GM18861 (cell line): ENCODE data around the gene MIPOL1.
"Not testable (repeated sequence)": the region's sequence is repeated elsewhere in the genome, so short reads cannot be mapped to it uniquely, and the experiment has no call there.

Experiments
- ATAC-seq: cut with Tn5 transposase; IDR thresholded peaks from one replicate; pipeline ENCODE4 v1.9.1; 2021; ENCODE audit not compliant: unreplicated experiment

Gene MIPOL1

DNA sequence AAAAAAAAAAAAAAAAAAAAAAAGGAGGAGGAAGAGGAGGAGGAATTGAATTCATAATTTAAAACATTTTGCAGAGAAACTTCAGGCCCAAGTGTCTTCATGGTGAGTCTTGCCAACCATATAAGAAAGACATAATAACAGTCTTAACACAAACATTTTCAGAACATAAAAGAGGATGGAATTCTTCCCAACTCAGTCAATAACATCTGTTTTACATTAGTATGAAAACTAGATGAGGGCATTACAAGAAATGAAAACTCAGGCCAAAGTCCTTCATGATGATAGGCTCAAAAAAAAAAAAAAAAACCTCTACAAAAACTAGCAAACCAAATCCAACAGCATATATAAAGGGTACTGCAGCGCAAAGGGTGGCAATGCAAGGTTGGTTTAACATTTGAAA, 245.7 kb downstream of the MIPOL1 start:
- no peak for ATAC-seq

DNA sequence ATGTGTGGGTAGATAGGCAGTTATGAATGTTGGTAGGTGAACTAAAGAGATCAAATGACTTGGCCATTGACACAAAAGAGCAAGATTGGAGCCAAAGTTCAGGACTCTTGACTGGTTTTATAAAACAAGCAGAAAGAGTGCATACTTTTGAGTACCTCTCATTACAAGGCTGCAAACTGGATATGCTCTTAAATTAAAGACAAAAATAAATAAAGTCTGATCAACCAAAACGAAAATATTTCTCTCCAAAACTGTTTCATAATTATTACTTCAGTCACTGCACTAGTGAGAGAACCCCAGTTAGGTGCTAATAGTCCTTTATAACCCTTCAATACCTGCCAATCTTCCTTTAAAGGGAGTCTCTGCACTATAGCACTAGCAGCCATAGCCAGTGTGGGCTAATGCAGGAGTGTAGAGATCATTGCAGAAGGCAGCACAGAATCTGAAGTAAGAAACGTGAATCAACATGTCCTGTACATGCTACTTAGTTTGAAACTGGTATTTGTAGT, 250.2 kb downstream of the MIPOL1 start:
- no peak for ATAC-seq

DNA sequence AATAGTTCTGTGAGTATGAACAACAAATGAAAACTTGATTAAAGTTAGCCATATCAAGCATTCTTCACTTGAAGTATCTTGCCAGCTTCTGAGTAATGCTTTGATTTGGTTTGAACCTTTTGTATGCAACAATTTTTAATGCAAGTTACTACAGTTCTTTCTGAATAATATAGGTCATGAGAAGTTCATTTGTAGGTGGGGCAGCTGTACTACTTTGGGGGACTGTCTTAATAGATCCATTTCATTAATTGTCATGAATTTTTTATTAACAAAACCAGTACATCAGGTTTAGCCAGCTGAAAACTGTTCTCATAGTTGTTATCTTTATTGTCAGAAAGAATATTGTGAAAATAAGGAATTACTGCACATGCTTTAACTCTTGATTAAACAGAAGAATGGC, 254.6 kb downstream of the MIPOL1 start:
- no peak for ATAC-seq

DNA sequence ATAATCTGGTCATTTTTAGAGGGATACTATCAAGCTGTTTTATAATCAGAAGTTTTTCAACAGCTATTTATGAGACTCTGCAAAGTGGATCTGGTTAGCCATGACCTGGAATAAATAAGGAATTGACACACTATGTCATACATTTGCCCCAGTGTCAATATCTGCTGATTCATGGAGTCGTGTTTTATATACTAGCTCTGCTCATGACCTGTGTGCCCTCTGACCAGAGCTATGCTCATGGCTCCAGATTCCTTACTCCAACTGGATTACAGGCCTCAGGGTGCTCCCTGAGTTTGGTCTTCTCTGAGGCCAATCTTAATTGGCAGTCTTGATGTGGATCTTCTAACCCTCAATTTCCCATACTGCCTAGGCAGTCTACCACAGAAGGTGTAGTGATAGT, 256.2 kb downstream of the MIPOL1 start:
- ATAC-seq, result no peak

DNA sequence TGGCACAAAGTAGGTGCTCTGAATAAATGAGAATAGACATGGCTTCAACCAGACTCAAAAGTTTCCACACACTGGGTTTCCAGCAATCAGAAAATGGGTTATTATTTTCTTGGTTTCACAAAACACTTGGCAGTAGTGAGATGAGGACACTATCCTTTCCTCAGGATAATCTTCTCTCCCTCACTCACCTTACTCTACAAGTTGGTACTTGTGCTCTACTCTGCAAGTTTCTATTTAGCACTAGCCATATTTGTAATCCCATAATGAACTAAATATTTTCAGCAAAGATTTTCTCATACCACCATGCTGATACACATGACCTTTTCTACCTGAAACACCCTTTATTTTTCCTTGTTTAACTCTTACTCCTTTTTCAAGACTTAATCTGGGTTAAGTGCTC, 259.6 kb downstream of the MIPOL1 start:
- ATAC-seq, result no peak

DNA sequence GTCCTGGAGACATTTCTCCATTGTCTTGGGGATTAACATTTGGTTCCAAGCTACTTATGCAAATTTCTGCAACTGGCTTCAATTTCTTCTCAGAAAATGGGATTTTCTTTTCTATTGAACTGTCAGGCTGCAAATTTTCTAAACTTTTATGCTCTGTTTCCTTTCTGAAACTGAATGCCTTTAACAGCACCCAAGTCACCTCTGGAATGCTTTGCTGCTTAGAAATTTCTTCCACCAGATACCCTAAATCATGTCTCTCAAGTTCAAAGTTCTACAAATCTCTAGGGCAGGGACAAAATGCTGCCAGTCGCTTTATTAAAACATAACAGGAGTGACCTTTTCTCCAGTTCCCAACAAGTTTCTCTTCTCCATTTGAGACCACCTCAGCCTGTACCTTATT, 264.7 kb downstream of the MIPOL1 start:
- not testable (repeated sequence) for ATAC-seq

DNA sequence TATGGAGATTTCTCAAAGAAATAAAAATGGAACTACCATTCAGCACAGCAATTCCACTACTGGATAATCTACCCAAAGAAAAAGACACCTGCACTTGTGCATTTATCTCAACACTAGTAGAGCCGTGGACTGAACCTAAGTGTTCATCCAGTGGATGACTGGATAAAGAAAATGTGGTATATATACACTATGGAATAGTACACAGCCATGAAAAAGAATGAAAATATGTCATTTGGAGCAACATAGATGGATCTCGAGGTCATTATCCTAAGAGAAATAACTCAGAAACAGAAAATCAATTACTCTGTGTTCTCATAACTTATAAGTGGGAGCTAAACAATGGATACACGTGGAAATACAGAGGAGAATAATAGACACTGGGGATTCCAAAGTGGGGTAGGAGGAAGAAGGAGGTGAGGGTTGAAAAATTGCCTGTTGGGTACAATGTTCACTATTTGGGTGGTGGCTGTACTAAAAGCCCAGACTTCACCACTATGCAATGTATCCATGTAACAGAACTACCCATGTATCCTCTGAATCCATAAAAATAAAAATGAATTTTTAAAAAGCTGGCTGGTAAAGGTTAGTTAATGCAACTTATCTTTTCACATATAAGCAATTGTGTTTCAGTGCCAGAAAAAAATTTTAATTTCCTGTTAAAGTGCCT, 266.6 kb downstream of the MIPOL1 start:
- no peak for ATAC-seq

DNA sequence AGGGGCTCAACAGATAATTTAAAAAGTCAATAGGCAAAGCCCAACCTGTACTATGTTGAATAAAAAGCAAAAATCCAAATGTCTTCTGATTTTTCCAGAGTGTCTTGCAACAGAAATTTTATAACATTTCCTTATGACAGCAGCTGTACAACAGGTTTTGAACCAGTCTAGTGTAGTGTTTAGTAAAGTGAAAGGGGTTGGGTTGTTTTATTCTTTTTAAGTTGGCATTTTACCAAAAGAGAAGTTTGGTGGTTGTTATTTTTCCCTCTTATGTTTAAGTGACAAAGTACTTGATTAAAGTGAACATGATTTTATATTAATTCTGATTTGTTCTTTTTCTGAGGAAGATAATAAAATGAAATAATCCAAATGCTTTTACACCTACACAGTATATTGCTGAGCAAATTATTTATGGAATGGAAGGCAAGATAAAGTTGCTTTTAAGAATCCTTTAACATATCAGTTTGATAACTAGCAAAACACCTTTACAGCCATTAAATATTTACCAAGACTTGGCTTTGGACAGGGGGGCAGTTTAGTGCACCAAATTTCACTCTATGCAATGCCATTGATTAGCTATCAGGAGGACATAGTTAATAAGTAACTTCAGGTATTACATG, 268.4 kb downstream of the MIPOL1 start:
- ATAC-seq, result no peak

DNA sequence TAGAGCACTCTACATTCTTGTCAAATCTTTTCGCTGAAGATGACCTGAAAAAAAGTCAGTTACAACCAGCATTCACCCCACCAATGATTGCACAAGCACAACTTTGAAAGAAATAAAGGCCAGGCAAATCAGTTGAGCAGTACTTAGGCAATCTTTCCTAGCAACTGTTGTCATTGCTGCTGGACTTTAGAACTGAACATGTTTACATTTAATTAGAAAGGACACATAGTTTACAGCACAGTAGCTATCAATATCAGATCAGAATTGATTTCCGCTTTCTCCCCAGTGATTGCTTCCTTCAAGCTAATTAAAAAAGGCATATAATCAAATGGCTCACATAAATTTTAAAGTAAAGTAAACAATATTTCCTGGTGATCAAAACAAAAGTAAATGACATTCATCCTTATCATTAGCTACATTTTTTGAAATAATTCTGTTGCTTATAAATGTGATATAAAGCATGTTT, 268.9 kb downstream of the MIPOL1 start:
- ATAC-seq, result no peak

DNA sequence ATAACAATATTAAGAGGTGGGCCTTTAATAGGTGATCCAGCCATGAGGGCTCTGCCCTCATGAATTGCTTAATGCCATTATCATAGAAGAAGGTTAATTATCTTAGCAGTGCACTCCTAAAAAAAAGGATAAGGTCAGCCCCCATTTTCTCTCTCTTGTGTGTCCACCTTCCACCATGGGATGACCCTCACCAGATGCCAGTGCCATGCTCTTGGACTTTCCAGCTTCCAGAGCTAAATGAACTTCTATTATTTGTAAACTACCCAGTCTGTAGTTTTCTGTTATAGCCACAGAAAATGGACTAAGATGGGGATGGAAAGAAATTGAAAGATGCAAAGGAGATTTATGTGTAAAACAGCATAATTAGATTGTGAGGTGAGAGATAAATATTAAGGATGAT, 271.9 kb downstream of the MIPOL1 start:
- ATAC-seq, result no peak

DNA sequence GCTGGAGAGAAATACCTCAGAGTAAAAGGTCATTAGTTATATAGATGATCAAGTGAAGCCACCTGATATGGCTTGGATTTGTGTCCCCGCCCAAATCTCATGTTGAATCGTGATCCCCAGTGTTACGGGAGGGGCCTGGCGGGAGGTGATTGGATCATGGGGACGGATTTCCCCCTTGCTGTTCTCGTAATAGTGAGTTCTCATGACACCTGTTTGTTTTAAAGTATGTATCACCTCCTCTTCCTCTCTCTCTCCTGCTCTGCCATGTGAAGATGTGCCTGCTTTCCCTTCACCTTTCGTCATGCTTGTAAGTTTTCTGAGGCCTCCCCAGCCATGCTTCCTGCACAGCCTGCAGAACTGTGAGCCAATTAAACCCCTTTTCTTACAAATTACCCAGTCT, 272.5 kb downstream of the MIPOL1 start:
- no peak for ATAC-seq

DNA sequence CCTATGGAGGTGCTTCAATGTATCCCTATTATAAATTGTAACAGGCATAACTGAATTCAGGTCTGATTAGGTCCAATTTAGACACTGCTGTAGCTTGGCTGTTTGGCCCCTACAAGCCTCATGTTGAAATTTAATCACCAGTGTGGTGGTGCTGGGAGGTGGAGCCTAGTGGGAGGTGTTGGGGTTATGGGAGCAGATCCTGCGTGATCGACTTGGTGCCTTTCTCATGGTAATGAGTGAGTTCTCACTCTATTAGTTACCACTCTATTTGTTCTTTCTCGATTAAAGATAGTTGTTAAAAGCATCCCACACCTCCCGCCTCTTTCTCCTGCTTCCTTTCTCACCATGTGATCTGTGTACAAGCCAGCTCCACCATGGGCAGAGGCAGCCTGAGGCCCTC, 275.2 kb downstream of the MIPOL1 start:
- no peak for ATAC-seq

DNA sequence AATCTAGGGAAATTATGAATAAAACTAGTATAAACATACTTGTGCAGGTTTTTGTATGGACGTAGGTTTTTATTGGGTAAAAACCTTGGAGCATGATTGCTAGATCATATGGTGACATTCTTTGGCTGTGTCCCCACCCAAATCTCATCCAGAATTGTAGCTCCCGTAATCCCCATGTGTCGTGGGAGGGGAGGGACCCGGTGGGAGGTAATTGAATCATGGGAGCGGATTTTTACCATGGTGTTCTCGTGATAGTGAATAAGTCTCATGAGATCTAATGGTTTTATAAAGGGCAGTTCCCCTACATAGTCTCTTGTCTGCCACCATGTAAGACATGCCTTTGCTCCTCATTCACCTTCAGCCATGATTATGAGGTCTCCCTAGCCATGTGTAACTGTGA, 276.5 kb downstream of the MIPOL1 start:
- no peak for ATAC-seq

DNA sequence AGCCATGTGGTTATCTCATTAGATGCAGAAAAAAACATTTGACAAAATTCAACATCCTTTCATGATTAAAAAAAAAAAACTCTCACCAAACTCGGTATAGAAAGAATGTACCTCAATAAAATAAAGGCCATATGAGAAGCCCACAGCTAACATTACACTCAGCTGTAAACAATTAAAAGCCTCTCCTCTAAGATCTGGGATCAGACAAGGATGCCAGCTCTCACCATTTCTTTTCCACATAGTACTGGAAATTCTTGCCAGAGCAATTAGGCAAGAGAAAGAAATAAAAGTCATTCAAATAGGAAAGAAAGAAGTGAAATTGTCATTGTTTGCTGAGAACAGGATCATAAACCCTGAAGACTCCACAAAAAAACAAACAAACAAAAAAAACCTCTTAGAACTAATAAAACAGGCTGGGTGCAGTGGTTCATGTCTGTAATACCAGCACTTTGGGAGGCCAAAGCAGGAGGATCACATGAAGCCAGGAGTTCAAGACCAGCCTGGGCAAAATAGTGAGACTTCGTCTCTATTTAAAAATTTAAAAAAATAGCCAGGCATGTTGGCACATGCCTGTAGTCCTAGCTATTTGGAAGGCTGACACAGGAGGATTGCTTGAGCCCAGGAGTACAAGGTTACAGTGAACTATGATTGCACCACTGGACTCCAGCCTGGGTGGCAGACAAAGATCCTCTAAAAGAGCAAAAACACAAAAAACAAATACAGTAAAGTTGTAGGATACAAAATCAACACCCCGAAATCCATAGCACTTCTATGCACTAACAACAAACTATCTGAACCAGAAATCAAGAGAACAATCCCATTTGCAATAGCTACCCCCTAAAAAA, 282.9 kb downstream of the MIPOL1 start:
- no peak for ATAC-seq

DNA sequence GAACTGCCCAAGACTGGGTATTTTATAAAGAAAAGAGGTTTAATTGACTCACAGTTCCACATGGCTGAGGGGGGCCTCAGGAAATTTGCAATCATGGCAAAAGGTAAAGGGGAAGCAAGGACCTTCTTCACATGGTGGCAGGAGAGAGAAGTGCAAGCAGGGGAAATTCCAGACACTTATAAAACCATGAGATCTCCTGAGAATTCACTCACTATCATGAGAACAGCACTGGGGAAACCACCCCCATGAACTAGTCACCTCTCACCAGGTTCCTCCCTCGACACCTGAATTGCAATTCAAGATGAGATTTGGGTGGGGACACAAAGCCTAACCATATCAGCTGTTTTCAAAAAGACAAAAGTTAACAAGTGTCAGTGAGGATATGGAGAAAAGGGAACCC, 284.7 kb downstream of the MIPOL1 start:
- no peak for ATAC-seq

DNA sequence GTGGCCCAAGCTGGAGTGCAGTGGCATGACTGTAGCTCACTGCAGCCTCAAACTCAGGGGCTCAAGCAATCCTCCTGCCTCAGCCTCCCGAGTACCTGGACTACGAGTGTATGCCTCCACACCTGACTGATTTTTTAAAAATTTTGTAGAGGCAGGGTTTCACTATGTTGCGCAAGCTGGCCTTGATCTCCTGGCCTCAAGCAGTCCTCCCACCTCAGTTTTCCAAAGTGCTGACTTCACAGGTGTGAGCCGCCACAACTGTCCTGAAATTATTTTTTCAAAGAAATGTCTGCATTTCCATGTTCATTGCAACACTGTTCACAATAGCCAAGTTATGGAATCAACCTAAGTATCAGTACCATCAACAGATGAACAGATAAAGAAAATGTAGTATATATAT, 285.9 kb downstream of the MIPOL1 start:
- ATAC-seq, result no peak

DNA sequence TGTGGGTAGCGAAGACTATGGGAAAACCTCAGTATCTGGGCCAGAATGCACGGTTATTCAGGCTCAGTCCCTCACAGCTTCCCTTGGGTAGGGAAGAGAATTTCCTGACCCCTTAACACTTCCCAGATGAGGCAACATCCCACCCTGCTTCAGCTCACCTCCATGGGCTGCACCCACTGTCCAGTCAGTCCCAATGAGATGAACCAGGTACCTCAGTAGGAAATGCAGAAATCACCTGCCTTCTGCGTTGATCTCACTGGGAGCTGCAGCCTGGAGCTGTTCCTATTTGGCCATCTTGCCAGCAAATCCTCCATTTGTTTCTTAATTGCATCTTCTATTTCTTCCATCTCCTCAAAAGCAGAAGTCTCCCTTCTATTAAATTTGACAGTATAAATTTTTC, 292.9 kb downstream of the MIPOL1 start:
- no peak for ATAC-seq

DNA sequence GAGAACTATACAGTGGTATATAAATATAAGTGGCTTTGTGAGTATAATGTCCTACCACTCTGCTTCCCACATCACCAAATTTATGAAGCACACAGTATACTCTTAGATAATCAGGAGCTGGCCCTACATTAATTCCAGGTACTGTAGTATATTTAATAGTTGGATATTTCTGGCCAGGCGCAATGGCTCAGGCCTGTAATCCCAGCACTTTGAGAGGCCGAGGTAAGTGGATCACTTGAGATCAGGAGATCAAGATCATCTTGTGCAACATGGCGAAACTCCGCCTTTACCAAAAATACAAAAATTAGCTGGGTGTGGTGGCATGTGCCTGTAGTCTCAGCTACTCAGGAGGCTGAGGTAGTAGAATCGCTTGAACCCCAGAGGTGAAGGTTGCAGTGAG, 293.3 kb downstream of the MIPOL1 start:
- no peak for ATAC-seq

DNA sequence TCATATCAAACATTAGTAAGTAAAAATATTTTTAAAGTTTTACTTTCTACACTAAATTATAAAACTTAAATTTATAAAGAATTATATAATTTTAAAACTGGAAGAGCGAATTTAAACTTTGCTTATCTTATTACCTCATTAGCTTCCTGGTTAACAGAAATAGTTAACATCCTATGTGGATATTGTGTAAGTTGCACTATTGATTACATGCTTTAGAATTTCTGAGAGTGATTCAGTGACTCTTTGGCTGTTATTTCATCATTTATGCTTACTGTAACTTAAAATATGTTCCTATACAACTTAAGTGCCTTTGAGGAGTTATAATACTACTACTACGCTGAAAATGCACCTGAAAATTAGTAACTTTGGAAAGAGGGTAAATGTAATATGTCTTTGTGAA, 295.9 kb downstream of the MIPOL1 start:
- no peak for ATAC-seq

DNA sequence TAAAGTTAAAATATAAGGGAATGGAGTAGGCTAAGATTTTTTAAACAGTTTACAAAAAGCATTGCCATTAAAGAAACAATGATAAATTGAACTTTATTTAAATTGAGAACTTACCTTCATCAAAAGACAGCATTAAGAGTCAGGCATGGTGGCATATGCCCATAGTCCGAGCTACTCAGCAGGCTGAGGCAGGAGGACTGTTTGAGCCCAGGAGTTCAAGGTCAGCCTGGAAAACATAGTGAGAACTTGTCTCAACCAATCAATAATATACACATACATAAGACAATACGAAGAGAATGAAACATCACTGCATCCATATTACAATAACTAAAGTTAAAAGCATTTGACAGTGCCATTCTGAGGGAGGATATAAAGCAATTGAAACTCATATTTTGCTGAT, 299.7 kb downstream of the MIPOL1 start:
- no peak for ATAC-seq

DNA sequence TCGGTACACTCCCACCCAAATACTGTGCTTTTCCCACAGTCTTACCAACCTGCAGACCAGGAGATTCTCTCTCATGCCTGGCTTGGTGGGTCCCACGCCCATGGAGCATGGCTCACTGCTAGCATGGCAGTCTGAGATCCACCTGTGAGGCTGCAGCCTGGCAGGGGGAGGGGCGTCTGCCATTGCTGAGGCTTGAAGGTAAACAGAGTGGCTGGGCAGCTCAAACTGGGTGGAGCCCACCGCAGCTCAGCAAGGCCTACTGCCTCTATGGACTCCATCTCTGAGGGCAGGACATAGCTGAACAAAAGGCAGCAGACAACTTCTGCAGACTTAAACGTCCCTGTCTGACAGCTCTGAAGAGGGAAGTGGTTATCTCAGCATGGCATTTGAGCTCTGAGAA, 304.1 kb downstream of the MIPOL1 start:
- no peak for ATAC-seq

DNA sequence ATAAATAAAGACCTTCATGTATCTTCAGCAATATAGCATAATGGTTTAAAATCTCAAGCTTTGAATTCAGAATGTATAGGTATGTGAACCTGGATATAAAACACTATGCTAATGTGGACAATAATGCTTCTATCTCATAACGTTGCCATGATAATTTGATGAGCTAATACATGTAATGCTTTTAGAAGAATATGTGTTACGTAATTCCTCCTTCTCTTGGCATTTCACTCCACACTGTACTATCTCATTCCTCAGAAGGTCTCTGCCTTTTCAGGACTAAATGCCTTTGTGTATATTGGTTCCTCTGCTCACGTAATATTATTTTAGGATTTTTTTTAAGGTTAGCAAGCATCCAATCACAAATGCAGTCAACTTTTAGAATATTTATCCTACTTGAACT, 310.8 kb downstream of the MIPOL1 start:
- no peak for ATAC-seq
